ENCODE results near the gene NOCT.
A peak's percentile ranks its signal among the peaks of the same experiment; 100 is the strongest.
"Not testable (repeated sequence)": the region's sequence is repeated elsewhere in the genome, so short reads cannot be mapped to it uniquely, and the experiment has no call there.

Gene NOCT, protein sequence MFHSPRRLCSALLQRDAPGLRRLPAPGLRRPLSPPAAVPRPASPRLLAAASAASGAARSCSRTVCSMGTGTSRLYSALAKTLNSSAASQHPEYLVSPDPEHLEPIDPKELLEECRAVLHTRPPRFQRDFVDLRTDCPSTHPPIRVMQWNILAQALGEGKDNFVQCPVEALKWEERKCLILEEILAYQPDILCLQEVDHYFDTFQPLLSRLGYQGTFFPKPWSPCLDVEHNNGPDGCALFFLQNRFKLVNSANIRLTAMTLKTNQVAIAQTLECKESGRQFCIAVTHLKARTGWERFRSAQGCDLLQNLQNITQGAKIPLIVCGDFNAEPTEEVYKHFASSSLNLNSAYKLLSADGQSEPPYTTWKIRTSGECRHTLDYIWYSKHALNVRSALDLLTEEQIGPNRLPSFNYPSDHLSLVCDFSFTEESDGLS

GRCh38 chr4:139015269-139015947, at the start of gene NOCT:
NOCT (plus strand) TSS chr4:139015781; CDS start chr4:139015982, 201 bp downstream.
- peak; percentile 71 for DNase-seq

DNA sequence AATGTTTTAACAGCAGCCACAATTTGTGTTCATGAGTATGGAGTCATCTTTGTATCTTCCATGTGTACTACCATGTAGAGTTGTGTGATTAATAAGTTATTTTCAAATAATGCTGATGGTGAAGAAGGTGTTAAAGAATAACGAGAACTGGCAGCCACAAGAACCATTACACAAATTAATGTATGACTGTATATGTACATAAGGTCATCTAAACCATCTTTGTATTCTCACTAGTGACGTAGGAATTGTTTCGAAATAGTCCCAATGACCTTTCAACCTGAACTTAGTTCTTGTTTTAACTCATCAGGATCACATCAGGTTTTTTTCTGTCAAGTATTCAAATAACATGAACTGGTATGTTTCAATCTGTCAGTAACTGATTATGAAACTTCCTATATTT, 48.3 kb upstream of the NOCT start:
- DNase-seq, result no peak

GRCh38 chr4:138972956-138973801, 42.4 kb upstream of the NOCT start:
- no peak for DNase-seq

- DNase-seq, result no peak
These were observed 40.4 kb upstream of the NOCT start for GRCh38 chr4:138975225-138975624.

- DNase-seq, result no peak
These were observed 39.1 kb upstream of the NOCT start for GRCh38 chr4:138976526-138976925.

GRCh38 chr4:138977524-138977923, 38.1 kb upstream of the NOCT start:
- DNase-seq, result no peak

DNA sequence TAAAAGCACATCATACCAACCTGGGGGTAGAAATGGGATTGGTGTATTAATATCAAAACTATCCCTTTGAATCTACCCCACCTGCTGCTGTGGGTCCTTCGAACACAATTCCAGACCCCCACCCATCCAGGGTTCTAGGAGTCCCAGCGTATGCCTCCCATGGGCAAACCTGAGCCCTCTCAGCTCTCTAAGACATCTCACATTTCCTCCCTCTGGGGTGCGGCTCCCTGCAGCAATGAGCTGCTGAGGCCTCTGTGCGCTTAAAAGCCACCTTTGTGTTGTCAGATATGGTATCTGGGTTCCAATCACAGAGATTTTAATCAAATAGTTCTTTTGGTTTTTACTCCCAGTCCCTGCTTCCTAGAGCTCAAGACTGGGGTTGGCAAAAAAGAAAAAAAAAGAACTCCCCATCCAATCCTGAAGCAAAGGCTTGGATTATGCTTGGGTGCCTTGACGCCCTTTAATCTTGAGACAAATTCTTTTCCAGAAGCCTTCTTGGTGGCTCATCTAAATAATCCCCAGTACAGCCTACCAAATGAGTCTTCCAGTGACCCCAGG, 37.5 kb upstream of the NOCT start:
- no peak for DNase-seq

DNA sequence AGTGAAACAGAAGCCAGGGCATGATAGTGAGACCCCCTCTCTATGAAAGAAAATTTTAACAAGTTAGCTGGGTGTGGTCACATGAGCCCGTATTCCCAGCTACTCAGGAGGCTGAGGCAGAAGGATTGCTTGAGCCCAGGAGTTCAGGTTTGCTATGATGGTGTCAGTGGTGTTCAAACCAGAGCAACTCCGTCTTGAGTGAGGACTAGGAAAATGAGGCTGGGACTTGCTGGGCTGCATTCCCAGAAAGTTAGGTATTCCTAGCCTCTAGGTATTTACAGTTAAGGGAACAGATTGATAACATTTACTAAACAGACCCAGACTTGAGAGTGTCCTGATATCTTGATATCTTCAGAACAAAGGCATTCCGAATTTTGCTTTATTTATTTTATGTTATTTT, 37.0 kb upstream of the NOCT start:
- no peak for DNase-seq

DNA sequence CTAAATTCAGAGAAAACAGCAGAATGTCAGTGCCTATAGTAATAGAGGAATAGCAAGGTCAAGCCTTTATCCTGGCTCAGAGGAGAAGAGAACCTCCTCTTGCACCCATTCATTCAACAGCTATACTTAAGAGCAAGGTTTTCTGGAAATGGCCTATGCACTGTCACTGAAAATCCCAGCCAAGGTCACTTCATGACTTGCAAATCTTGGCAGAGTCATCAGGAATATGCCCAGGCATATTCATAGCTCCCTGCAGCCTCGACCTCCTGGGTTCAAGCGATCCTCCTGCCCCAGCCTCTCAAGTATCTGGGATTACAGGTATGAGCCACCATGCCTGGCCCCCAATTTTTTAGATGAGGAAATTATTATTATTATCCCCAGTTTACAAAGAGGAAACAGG, 35.8 kb upstream of the NOCT start:
- DNase-seq, result no peak

- DNase-seq, result no peak
These were observed 33.6 kb upstream of the NOCT start for GRCh38 chr4:138981930-138982390.

DNA sequence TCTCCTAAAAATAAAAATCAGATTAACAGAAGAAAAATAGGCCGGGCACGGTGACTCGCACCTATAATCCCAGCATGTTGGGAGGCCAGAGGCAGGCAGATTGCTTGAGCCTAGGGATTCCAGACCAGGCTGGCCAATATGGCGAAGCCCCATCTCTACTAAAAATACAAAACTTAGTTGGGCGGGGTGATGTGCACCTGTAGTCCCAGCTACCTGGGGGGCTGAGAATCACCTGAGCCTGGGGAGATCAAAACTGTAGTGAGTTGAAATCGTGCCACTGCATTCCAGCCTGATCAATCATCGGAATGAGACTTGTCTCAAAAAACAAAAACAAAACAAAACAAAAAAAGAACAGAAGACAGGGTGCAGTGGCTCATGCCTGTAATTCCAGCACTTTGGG, 32.8 kb upstream of the NOCT start:
- no peak for DNase-seq

- DNase-seq, result no peak
These were observed 31.9 kb upstream of the NOCT start for GRCh38 chr4:138983690-138984089.

DNA sequence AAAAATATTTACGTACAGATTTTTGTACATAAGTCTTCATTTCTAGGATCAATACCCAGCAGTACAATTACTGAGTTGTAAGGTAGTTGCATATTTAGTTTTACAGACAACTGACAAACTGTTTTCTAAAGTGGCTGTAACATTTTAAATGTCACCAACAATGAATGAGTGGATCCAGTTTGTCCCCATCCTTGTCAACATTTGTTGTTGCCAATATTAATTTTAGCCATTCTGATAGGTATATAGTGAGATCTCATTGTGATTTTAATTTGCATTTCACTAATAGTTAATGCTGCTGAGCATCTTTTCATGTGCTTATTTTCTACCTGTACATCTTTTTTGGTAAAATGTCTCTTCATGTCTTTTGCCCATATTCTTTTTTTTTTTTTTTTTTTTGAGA, 30.9 kb upstream of the NOCT start:
- DNase-seq, result no peak

- DNase-seq, result no peak
These were observed 22.9 kb upstream of the NOCT start for GRCh38 chr4:138992676-138993075.

DNA sequence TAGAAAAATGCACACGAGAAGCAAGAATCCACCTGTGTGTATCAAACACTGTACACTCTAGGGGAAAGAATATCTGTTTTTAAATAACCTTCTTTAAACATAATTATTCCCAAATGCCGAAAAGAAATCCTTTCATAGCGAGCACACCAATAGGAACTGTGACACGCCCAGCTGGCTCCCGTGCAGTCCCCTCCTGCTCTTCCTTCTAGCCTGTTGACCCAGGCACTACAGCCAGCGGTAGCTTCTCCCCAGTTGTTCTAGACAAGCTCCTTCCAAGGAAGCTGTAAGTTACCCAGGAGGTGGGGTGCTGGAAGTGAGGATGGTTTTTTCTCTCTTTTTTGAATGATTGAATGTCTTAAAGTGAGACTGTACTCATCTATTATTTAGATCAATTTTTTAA, 19.5 kb upstream of the NOCT start:
- DNase-seq, result no peak

GRCh38 chr4:138999666-139000065, 15.9 kb upstream of the NOCT start:
- DNase-seq, result no peak

DNA sequence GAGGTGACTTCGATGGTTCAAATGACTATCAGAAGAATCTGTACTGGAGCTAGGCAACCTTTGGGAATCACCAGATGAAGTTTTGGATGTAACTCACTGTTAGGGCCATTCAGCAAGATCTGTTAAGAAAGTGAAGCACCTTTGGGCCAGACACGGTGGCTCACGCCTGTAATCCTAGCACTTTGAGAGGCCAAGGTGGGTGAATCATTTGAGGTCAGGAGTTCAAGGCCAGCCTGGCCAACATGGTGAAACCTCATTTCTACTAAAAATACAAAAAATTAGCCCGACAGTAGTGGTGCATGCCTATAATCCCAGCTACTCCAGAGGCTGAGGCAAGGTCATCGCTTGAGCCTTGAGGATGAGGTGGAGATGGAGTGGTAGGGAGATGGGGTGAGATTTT, 15.4 kb upstream of the NOCT start:
- not testable (repeated sequence) for DNase-seq

- DNase-seq, result not testable (repeated sequence)
These were observed 14.2 kb upstream of the NOCT start for GRCh38 chr4:139001430-139001829.

GRCh38 chr4:139003668-139004067, 11.9 kb upstream of the NOCT start:
- not testable (repeated sequence) for DNase-seq

GRCh38 chr4:139005774-139006173, 9.8 kb upstream of the NOCT start:
- DNase-seq, result no peak

DNA sequence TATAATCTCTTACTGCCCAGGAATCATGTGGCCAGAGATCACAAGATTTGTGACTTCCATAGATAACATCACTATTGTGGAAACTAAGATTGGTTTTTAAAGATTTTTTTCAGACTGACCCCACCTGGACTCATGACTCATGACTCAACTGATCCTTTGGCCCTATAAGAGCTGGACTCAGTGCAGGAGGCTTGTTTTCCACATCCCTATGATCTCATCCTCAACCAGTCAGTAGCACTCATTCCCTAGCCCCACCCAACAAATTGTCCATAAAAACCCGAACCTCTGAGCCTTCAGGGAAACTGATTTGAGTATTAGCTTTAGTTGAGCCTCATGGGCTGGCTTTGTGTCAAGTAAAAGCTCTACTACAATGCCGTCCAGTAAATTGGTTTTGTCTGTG, 7.9 kb upstream of the NOCT start:
- DNase-seq, result no peak

GRCh38 chr4:139008278-139008677, 7.3 kb upstream of the NOCT start:
- not testable (repeated sequence) for DNase-seq

GRCh38 chr4:139009702-139010101, 5.9 kb upstream of the NOCT start:
- DNase-seq, result no peak

Measured in DMS79 (cell line).